HepG2 (cell line): ENCODE data around the gene KRTAP5-1. TPM values are rescaled to one million over a fixed set of nuclear protein-coding genes. Genes with fewer than 3 reads are reported as not detected.
A peak's percentile ranks its signal among the peaks of the same experiment; 100 is the strongest.

Experiments used
- ARNTL ChIP-seq: sonication (generic); formaldehyde crosslinking; IDR thresholded peaks from 2 replicates; pipeline ENCODE4 v1.4.0; 2020; ENCODE audit warnings: mild to moderate bottlenecking, missing genetic modification reagents
- BHLHE40 ChIP-seq: IDR thresholded peaks from 2 replicates; pipeline ENCODE4 v1.6.1; 2011; ENCODE audit warnings: low read length, improper control_type of control experiment
- CEBPG ChIP-seq: IDR thresholded peaks from 2 replicates; pipeline ENCODE4 v1.6.1; 2016
- KDM2A ChIP-seq: sonication (generic); formaldehyde crosslinking; IDR thresholded peaks from 2 replicates; pipeline ENCODE4 v1.4.0; 2020; ENCODE audit warnings: low read depth, missing genetic modification reagents, borderline replicate concordance
- LCORL ChIP-seq, 2 experiments: fragments of 450-650 bp in 1 of 2; sonication (generic) in 1 of 2; formaldehyde crosslinking in 1 of 2; IDR thresholded peaks; 2 replicates each; pipeline versions ENCODE4 v1.5.0 to v1.6.1; 2017 to 2020; ENCODE audit warnings: antibody characterized with exemption in 1 of 2, missing genetic modification reagents in 1 of 2
- NFRKB ChIP-seq: fragments of 450-650 bp; IDR thresholded peaks from 2 replicates; pipeline ENCODE4 v1.6.1; 2017
- SAP130 ChIP-seq: IDR thresholded peaks from 2 replicates; pipeline ENCODE4 v1.6.1; 2016; ENCODE audit warnings: low read depth
- SOX13 ChIP-seq, 3 experiments: fragments of 450-650 bp in 1 of 3; sonication (generic) in 1 of 3; formaldehyde crosslinking in 1 of 3; IDR thresholded peaks in 2 of 3; conservative IDR thresholded peaks in 1 of 3; 2 replicates each; pipeline versions ENCODE4 v1.5.0 to v1.6.1; 2016 to 2020; ENCODE audit warnings: antibody characterized with exemption in 1 of 3, mild to moderate bottlenecking in 1 of 3, missing compliant biosample characterization in 1 of 3, missing genetic modification reagents in 1 of 3, moderate library complexity in 1 of 3
- SOX5 ChIP-seq: IDR thresholded peaks from 2 replicates; pipeline ENCODE4 v1.6.1; 2016; ENCODE audit warnings: borderline replicate concordance
- THAP9 ChIP-seq: sonication (generic); formaldehyde crosslinking; IDR thresholded peaks from 2 replicates; pipeline ENCODE4; 2020; ENCODE audit warnings: missing genetic modification reagents, mild to moderate bottlenecking, borderline replicate concordance
- ZFX ChIP-seq: sonication (generic); formaldehyde crosslinking; IDR thresholded peaks from 2 replicates; pipeline ENCODE4 v1.4.0; 2020; ENCODE audit warnings: mild to moderate bottlenecking, low read depth, missing genetic modification reagents, moderate library complexity
- ZFY ChIP-seq: sonication (generic); formaldehyde crosslinking; IDR thresholded peaks from 2 replicates; pipeline ENCODE4 v1.4.0; 2020; ENCODE audit warnings: missing genetic modification reagents
- ZNF274 ChIP-seq: sonication (generic); formaldehyde crosslinking; IDR thresholded peaks from 2 replicates; pipeline ENCODE4 v1.5.1; 2020; ENCODE audit warnings: mild to moderate bottlenecking, missing genetic modification reagents
- ZNF687 ChIP-seq: sonication (generic); formaldehyde crosslinking; IDR thresholded peaks from 2 replicates; pipeline ENCODE4 v1.5.1; 2020; ENCODE audit warnings: mild to moderate bottlenecking, missing genetic modification reagents, moderate library complexity
- polyA plus RNA-seq, 8 experiments: library from polyadenylated mRNA; depleted of rRNA in 3 of 8; stranded (reverse) in 7 of 8; unstranded in 1 of 8; fragments of >200 nt; fragmentation: Illumina TruSeq in 4 of 8; extraction: Trizol in 4 of 8; gene quantifications; 2 replicates each; pipeline versions ENCODE4 v1.2.1 to v1.2.3, GENCODE V29; 2011 to 2016; ENCODE audit warnings: low read depth in 4 of 8, missing spikeins in 1 of 8, mixed read lengths in 1 of 8; ENCODE audit not compliant: insufficient read depth in 1 of 8
- total RNA-seq, 5 experiments: library from RNA; depleted of rRNA; stranded (reverse); fragments of >200 nt; fragmentation: Illumina TruSeq; extraction: Trizol; gene quantifications; 2 replicates each; pipeline ENCODE4 v1.2.3, GENCODE V29; 2016; ENCODE audit warnings: low read depth in 1 of 5
- TF ChIP-seq, protein P1 (sequence below): sonication (generic); formaldehyde crosslinking; IDR thresholded peaks from 2 replicates; pipeline ENCODE4 v1.5.0; 2020; ENCODE audit warnings: mild to moderate bottlenecking, missing genetic modification reagents, moderate library complexity

KRTAP5-1 gene
- total and polyA plus RNA-seq, 2 of the 13 experiments (the other 11 are each of a cell fraction or from before 2014, with no cell fraction given), result not detected

GRCh38 chr11:1541474-1542204 lies 43.4 kb downstream of the KRTAP5-1 start (continued):
- TF ChIP-seq SOX13 (IDR thresholded peaks at IDR 0.05) (no peak), SOX13 (CRISPR knock-in tag; conservative IDR thresholded peaks at IDR 0.05 in 1 of 2, IDR thresholded peaks at IDR 0.05 in 1 of 2) (peak in 1 of 2 experiments; percentile 77; a peak in 2 of 4 replicates), CEBPG (CRISPR knock-in tag) (no peak), ZNF274 (CRISPR knock-in tag) (0 out of 2 replicates have a peak, but pooled peaks have one; percentile 29), SOX5 (CRISPR knock-in tag) (peak; percentile 80; the same call in 1 of the 2 replicates), BHLHE40 (peak; percentile 53; the same call in 1 of the 2 replicates), KDM2A (CRISPR knock-in tag) (peak; percentile 45; the same call in 1 of the 2 replicates), ZFY (CRISPR knock-in tag) (peak; percentile 53), ARNTL (CRISPR knock-in tag) (peak; percentile 96), LCORL (IDR thresholded peaks at IDR 0.05) (no peak), LCORL (CRISPR knock-in tag; IDR thresholded peaks at IDR 0.05) (0 out of 2 replicates have a peak, but pooled peaks have one; percentile 32), SAP130 (CRISPR knock-in tag) (peak; percentile 33; the same call in 1 of the 2 replicates), THAP9 (CRISPR knock-in tag) (0 out of 2 replicates have a peak, but pooled peaks have one; percentile 30), ZNF687 (CRISPR knock-in tag) (peak; percentile 59; the same call in 1 of the 2 replicates), ZFX (CRISPR knock-in tag) (peak; percentile 55; the same call in 1 of the 2 replicates), NFRKB (no peak)
- TF ChIP-seq, protein P1, sequence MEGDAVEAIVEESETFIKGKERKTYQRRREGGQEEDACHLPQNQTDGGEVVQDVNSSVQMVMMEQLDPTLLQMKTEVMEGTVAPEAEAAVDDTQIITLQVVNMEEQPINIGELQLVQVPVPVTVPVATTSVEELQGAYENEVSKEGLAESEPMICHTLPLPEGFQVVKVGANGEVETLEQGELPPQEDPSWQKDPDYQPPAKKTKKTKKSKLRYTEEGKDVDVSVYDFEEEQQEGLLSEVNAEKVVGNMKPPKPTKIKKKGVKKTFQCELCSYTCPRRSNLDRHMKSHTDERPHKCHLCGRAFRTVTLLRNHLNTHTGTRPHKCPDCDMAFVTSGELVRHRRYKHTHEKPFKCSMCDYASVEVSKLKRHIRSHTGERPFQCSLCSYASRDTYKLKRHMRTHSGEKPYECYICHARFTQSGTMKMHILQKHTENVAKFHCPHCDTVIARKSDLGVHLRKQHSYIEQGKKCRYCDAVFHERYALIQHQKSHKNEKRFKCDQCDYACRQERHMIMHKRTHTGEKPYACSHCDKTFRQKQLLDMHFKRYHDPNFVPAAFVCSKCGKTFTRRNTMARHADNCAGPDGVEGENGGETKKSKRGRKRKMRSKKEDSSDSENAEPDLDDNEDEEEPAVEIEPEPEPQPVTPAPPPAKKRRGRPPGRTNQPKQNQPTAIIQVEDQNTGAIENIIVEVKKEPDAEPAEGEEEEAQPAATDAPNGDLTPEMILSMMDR, result 0 out of 2 replicates have a peak, but pooled peaks have one; percentile 18
